ENCODE data around the gene DENND2C.

Gene DENND2C

GRCh38 chr1:114540272-114540671, 129.6 kb downstream of the DENND2C start:
- DNase-seq = no peak

- no peak for DNase-seq
Measured at GRCh38 chr1:114536043-114536442, 133.8 kb downstream of the DENND2C start.

DNA sequence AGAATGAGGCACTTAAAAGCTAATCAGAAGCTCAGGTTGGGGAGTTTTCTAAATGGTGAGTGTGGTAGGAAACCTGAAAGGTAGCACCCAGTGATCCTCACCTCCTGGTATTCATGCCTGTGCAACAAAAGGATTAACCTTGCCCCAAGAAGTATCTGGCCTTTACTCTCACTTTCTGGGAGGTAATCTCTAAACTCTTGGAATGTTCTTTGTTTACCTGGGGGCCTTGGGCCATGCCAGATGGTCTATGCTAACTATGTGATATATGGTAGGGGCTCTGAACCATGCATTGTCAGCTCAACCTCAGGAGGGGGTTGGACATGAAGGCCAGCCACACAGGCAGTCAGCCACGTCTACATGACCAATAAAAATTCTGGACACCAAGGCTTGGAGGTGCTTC, 134.4 kb downstream of the DENND2C start:
- DNase-seq = no peak

Data from activated naive CD4-positive, alpha-beta T cell treated with Interleukin-2 at 50 U/mL for 16 hours (primary cell).